Vagina (tissue), 2 donors: Measurements from ENCODE around the gene GRAMD1C. TPM values are rescaled to one million over a fixed set of nuclear protein-coding genes. Genes with fewer than 3 reads are reported as not detected.

ENCODE experiments used
- DNase-seq, 2 donors: peaks; one replicate each; pipeline ENCODE4 v3.0.0-alpha.2; 2017; ENCODE audit errors: extremely low spot score in 2 of 2
- H3K27ac ChIP-seq: fragments of 200-600 bp; sonication (generic); one replicate; pipeline ENCODE4 v1.5.1; 2019
- H3K27me3 ChIP-seq: fragments of 200-600 bp; sonication (generic); one replicate; pipeline ENCODE4 v1.5.1; 2019
- H3K36me3 ChIP-seq, 2 donors: fragments of 200-600 bp; sonication (generic); one replicate each; pipeline ENCODE4 v1.5.1; 2017 to 2019
- H3K4me1 ChIP-seq: fragments of 200-600 bp; sonication (generic); one replicate; pipeline ENCODE4 v1.5.1; 2019
- H3K4me3 ChIP-seq, 2 donors: fragments of 200-600 bp; sonication (generic); 1 replicate in 1 of 2; 2 replicates in 1 of 2; pipeline ENCODE4 v1.5.1; 2016 to 2019
- H3K9me3 ChIP-seq: fragments of 200-600 bp; sonication (generic); one replicate; pipeline ENCODE4 v1.5.1; 2019
- CTCF ChIP-seq, 3 experiments: fragments of 450-650 bp in 2 of 3; fragments of 200-600 bp in 1 of 3; sonication (generic) in 1 of 3; IDR thresholded peaks; one replicate each; pipeline ENCODE4 v1.5.1; 2017 to 2019; ENCODE audit warnings: antibody characterized with exemption in 3 of 3, mild to moderate bottlenecking in 2 of 3, moderate library complexity in 2 of 3
- POLR2A ChIP-seq, 2 donors: fragments of 450-650 bp; IDR thresholded peaks; one replicate each; pipeline ENCODE4 v1.6.1; 2017; ENCODE audit warnings: antibody characterized with exemption in 2 of 2, mild to moderate bottlenecking in 2 of 2, moderate library complexity in 2 of 2
- POLR2AphosphoS5 ChIP-seq, 2 donors: sonication (generic); formaldehyde crosslinking; IDR thresholded peaks; one replicate each; pipeline ENCODE4 v1.9.0; 2017; ENCODE audit warnings: antibody characterized with exemption in 2 of 2, mild to moderate bottlenecking in 2 of 2, low read depth in 1 of 2; ENCODE audit not compliant: insufficient read depth in 1 of 2
- intact Hi-C: fragments of 100-400 bp; cut with DNase I; formaldehyde crosslinking; loops from one replicate; pipeline ENCODE4 v1.15.1; 2023
- total RNA-seq: library from RNA; depleted of rRNA; stranded (reverse); fragments of >200 nt; gene quantifications from one replicate; pipeline ENCODE4 v1.2.3, GENCODE V29; 2016

The GRAMD1C gene
- total RNA-seq, 1 donor from 2014 or later = 9.6 TPM

GRCh38 chr3:113910966-113911365, 72.4 kb downstream of the GRAMD1C start:
- no peak overlapping the region for H3K4me3 ChIP-seq
- no peaks in the 10 kb centered on the region for H3K36me3 ChIP-seq
- TF ChIP-seq CTCF (IDR thresholded peaks at IDR 0.05) (no peak), POLR2A (IDR thresholded peaks at IDR 0.05) (no peak), POLR2AphosphoS5 (IDR thresholded peaks at IDR 0.05; ENCODE audit: insufficient read depth in 1 of 2, low read depth in 1 of 2) (no peak)
- H3K27me3 ChIP-seq = no peaks in the 10 kb centered on the region
- H3K27ac ChIP-seq = no peak overlapping the region
- intact Hi-C loops = no loop called here
- DNase-seq = no peak
- H3K4me1 ChIP-seq = peaks cover 3% of the 10 kb centered on the region
- H3K9me3 ChIP-seq = no peaks in the 10 kb centered on the region

- intact Hi-C loops = no loop called here
- Histone ChIP-seq H3K4me3 (no peak overlapping the region), H3K9me3 (no peaks in the 10 kb centered on the region), H3K27ac (no peak overlapping the region), H3K27me3 (no peaks in the 10 kb centered on the region), H3K36me3 (no peaks in the 10 kb centered on the region), H3K4me1 (peaks cover 3% of the 10 kb centered on the region)
- DNase-seq = no peak
- TF ChIP-seq POLR2A (IDR thresholded peaks at IDR 0.05) (no peak), CTCF (IDR thresholded peaks at IDR 0.05) (peak; percentile 4 to 35 (median 33)), POLR2AphosphoS5 (IDR thresholded peaks at IDR 0.05; ENCODE audit: insufficient read depth in 1 of 2, low read depth in 1 of 2) (peak in 1 of 2 donors; percentile 36)
Observed at GRCh38 chr3:113912552-113913236, 74.1 kb downstream of the GRAMD1C start.

- H3K27me3 ChIP-seq = no peaks in the 10 kb centered on the region
- H3K4me1 ChIP-seq = peaks cover 3% of the 10 kb centered on the region
- intact Hi-C loops = no loop called here
- H3K36me3 ChIP-seq = no peaks in the 10 kb centered on the region
- no peak overlapping the region for H3K4me3 ChIP-seq
- no peak overlapping the region for H3K27ac ChIP-seq
- no peak for DNase-seq
- TF ChIP-seq POLR2AphosphoS5 (IDR thresholded peaks at IDR 0.05; ENCODE audit: insufficient read depth in 1 of 2, low read depth in 1 of 2) (no peak), POLR2A (IDR thresholded peaks at IDR 0.05) (no peak), CTCF (IDR thresholded peaks at IDR 0.05) (no peak)
- H3K9me3 ChIP-seq = no peaks in the 10 kb centered on the region
Observed at GRCh38 chr3:113914646-113915045, 76.1 kb downstream of the GRAMD1C start.

GRCh38 chr3:113927556-113927955, 89.0 kb downstream of the GRAMD1C start:
- Histone ChIP-seq H3K4me1 (no peaks in the 10 kb centered on the region), H3K36me3 (no peaks in the 10 kb centered on the region), H3K27me3 (no peaks in the 10 kb centered on the region), H3K4me3 (no peak overlapping the region), H3K27ac (no peak overlapping the region), H3K9me3 (no peaks in the 10 kb centered on the region)
- TF ChIP-seq POLR2AphosphoS5 (IDR thresholded peaks at IDR 0.05; ENCODE audit: insufficient read depth in 1 of 2, low read depth in 1 of 2) = no peak
- TF ChIP-seq CTCF (IDR thresholded peaks at IDR 0.05) = no peak
- no peak for TF ChIP-seq POLR2A (IDR thresholded peaks at IDR 0.05)
- intact Hi-C loops = no loop called here
- no peak for DNase-seq

GRCh38 chr3:113946831-113947230, 108.2 kb downstream of the GRAMD1C start:
- no peak overlapping the region for H3K27ac ChIP-seq
- intact Hi-C loops = no loop called here
- H3K4me3 ChIP-seq = peak overlapping the region in 1 of 2 donors; percentile 84
- peaks cover 14% of the 10 kb centered on the region for H3K4me1 ChIP-seq
- no peaks in the 10 kb centered on the region for H3K27me3 ChIP-seq
- no peak for TF ChIP-seq POLR2AphosphoS5 (IDR thresholded peaks at IDR 0.05; ENCODE audit: insufficient read depth in 1 of 2, low read depth in 1 of 2)
- TF ChIP-seq CTCF (IDR thresholded peaks at IDR 0.05) = no peak
- no peak for TF ChIP-seq POLR2A (IDR thresholded peaks at IDR 0.05)
- no peak for DNase-seq
- H3K36me3 ChIP-seq = no peaks in the 10 kb centered on the region
- H3K9me3 ChIP-seq = no peaks in the 10 kb centered on the region
